ENCODE results near the gene FAM3A. TPM values are rescaled to one million over a fixed set of nuclear protein-coding genes. Genes with fewer than 3 reads are reported as not detected.

FAM3A gene, protein sequence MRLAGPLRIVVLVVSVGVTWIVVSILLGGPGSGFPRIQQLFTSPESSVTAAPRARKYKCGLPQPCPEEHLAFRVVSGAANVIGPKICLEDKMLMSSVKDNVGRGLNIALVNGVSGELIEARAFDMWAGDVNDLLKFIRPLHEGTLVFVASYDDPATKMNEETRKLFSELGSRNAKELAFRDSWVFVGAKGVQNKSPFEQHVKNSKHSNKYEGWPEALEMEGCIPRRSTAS
- total RNA-seq, result 29.7 and 31.0 TPM in 2 replicates

DNA sequence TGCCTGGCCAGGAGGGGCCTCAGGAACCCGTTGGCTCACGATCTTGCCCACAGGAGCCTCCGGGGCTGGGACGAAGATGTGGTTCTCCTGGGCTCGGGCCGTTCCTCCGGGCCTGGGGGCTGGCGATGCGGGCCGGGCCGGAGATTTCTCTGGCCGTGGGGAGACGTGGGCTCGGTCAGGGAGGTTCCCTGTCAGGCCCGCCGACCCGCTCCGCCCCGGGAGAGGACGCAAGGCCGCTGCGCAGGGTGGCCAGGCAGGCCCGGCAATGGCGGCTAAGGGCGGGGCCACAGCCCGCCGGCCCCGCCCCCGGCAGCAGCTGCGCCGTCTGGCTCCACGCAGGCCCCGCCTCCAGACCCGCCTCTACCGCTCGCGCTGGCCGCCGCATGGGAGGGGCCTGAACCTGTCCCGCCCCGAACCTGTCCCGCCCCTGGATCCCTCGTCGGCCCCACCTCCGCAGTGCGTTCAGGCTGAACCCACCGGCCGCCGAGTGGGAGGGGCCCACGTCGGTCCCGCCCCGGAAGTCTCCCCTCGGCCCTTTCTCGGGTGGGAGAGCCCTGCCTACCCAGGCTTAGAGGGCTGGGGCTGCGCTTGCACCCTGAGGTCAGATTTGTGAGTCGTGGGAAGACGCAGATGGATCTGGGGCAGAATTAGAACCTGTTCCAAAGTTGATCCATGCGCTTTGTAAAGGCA lies at the start of gene FAM3A:
Gene FAM3A, minus strand, starts transcription at position 267 of the 690 bp plus-strand sequence. CDS start 460 bp downstream, outside the sequence.

DNA sequence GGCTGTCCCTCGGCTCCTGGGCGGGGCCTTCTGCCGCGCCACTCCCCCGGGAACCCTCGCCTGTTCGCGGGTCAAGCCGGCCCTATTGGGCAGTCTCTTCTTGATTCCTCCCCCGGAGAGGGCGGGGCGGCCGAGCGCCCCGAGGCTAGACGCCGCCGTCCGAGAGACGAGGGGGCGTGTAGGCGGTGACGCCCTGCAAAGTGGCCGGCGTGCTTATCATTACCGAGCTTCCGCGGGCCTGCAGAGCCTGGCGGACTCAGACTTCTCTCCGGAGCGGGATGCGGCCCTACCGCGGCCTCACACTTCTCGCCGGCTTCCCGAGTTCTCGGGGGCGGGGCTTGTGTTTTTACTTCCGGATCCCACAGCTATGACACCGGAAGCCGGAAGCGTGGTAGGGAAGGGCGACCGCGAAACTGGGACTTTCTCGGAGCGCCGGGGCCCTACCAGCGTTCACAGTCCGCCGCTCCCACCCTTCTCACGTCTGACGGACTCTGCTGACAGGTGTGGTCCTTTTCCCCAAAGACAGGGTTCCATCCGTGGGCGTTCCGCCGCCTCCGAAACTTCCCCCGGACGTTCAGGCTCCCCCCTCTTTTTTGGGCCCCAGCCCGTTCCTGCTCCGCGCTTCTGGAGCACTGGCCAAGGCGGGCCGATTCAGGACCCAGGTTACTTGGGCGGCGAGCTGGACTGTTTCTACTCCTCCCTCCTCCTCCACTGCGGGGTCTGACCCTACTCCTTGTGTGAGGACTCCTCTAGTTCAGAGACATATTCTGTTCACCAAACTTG lies 31.4 kb upstream of the FAM3A start, which contains the start of gene IKBKG:
Gene IKBKG, plus strand, starts transcription at position 376 of the 783 bp plus-strand sequence. CDS start 4,383 bp downstream, outside the sequence.

DNA sequence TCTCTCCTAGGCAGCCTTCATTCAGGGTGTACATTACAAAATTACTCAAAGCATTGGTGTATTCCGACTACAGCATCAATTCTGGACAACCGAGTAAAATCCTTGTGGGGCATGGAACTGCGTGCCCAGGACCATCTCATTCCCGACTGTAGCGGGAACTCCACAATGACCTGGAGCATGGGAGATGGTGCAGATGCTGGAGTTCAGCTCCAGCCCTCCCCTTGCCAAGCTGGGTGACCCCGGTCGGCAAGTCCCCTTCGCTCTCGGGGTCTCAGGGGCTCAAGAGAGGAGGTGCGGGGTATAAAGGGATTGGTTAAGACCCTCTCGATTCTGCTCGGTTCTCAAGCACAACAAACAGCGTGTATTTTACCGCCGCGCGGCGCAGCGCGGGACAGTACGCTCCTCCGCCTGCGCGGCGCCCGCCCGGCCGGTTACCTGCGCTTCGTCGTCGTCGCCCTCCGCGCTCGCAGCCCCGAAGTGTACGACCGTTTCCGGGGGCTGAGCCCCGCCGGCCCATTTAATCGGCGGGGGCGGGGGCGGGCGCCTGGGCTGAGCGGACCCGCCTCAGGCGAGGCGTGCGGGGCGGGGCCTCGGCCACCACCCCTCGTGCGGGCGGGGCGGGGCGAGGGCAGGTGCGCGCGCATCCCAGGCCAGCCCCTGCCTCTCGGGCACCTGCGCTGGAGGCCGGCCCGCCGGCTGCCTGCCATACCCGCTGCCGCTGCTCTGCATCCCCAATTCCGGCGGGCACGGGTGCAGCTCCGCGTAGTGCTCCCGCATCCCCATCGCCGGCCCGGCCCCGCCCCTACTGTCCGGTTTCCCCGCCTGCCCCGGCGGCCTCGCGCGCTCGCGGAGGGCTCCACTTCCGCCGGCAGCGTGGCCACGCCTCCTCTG lies 30.6 kb upstream of the FAM3A start, which contains the start of gene G6PD:
Gene G6PD, minus strand, starts transcription at position 493 of the 891 bp plus-strand sequence. CDS start 691 bp downstream, outside the sequence.

DNA sequence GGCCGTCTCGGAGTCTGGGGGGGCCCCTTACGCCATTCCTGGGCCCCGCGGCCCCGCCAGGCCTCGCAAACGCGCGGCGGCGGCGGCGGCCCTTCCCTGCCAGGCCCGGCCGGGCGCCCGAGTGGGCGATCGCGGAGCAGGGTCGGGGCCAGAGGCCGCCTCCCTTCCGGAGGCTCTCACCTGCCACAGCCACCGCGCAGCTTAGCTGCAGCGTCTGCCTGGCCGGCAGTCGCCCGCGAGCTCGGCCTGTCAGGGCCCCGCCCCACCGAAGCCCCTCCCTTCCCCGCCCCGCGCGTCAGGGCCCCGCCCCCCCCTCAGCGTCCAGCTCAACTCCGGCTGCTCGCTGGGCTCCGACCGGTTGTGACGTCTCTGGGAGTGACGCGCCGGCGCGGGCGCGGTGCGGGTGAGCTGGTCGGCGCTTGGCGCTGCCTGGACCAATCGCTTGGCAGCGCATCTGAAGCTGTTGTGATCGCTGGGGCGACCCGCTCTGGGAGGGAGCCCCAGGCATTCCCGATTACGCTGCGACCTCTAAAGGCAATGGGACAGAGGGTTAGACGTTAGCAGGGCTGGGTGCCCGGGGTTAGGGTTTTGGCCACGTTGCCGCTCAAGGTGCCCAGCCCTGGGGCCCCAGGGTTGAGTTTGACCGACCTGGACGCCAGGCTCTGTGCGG lies 25.5 kb downstream of the FAM3A start, which contains the start of gene SLC10A3:
Gene SLC10A3, minus strand, starts transcription at position 216 of the 670 bp plus-strand sequence. CDS start 1,689 bp downstream, outside the sequence.

DNA sequence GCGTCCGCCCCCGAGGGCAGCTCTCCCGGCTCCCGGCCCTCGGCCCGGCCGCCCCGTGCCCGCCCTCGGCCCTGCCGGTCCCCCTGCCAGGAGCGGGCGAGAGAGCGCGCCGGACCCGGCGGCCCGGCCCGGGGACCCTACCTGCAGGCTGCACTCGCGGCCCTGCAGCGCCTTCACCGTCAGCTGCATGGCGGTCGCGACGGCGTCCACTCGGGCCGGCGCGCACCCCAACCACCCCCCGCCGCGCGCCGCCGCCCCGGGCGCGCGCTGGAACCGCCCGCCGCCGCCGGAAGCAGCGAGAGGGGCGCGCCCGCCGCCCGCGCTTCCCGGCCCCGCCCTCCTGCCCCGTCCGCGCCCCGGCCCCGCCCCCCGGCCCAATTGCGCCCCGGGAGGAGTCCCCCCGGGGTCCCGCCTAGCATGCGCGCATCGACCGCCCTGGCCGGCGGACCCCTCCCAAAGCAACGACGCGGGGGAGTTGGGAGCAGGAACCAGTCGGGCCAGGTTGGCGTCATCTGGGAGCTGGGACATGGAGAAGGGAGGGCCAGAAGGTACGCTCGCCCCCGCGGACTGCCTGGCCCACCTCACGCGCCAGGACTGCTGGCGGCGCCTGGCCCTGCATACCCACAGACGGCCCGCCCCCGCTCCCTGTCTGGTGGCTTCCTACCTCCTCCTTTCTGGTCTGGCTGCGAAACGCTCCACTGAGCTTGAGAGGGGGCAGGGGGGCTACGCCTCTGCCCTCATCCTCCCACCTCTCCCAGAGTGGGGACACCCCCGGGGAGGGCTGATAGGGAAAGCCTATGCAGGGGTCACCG lies 29.4 kb downstream of the FAM3A start, which contains the start of gene UBL4A:
Gene UBL4A, minus strand, starts transcription at position 220 of the 812 bp plus-strand sequence. Its CDS starts 31 bp downstream, at position 189.

DNA sequence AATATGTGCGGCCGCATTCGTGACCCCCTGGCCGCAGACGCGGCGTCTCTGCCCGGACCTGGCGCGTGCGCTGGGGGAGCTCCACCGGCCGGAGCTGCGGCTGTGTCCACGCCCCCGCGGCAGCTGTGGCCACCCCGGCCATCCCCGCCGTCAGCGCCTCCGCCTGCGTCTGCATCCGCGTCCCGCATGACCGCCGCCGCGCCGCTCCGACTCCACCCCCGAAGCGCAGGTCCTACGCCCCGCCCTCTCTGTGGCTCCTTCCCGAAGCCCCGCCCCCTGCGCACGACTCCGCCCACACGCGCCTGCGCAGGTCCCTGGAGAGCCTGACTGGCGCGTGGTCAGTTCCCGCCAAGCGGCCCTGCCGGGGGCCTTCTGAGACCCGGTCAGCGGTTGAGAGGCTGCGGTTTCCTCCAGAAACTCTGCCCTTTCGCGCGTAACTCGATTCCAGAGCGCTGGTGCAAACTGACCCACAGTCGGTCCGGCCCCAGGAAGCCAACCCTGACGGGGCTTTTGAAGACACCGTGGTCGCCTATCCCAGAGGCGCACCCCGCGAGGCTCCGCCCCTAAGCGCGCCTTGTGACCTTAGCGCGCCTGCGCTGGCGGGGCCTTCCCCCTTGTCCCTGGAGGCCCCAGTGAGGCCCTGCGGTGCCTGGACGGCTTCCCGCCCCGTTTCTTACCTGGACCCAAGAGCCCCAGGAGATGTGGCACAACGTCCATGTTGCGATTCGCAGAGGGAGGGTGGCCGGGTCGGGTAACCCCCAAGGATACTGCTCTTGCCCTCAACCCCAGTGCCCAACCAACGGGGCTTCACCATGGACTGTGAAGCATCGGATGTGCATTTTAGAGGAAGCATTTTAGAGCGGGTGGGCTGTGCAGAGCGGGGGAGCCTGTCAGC lies 37.1 kb downstream of the FAM3A start, which contains the start of gene LAGE3:
Gene LAGE3, minus strand, starts transcription at position 554 of the 895 bp plus-strand sequence. Its CDS starts 366 bp downstream, at position 188.

DNA sequence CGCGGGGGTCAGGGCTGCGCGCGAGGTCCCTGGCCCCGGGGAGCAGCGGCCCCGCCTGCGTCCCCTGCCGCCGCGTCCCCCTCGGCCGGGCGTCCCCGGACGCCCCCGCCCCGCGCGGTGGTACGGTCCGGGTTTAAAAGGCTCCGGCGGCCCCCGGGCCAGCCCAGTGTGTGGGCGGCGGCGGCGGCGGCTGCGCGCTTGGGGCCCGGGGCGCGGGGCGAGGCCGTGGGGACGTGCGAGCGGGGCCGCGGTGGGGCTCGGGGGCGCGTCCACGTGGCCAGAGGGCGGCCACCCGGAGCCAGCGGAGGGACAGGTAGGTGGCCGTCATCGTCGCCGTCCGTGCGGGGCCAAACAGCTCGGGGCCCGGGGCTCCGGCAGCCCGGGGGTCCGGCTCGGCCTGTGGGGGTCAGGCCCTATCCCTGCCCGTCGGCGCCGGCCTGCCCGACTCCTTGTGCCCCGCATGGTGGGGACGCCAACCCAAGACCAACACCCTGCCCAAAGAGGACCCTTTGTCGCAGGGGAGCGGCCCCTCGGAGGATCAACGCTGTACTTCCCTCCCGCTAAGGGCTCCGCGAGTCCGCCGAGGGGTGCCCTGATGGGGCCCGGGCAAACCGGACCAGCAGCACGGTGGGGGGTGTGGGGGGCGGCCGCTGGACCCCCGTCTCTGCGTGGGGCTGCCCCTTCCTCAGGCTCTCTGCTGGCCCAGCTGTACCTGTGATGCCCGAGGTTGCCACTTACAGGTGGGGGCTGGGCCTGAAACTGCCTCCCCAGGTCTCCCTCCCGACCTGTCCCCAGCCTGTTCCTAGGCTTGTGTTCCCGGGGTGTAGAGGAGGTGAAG lies 57.7 kb downstream of the FAM3A start, which contains the start of gene PLXNA3:
Gene PLXNA3, plus strand, starts transcription at position 166 of the 838 bp plus-strand sequence. CDS start 1,903 bp downstream, outside the sequence.

Other genes starting within 250 kb of the FAM3A start
- gene TEX28, start 221.1 kb downstream of the FAM3A start, total RNA-seq, result not detected in 2 replicates
- gene TKTL1, start 220.4 kb downstream of the FAM3A start, total RNA-seq, result not detected in 2 replicates
- gene FLNA, start 141.6 kb downstream of the FAM3A start, total RNA-seq, result 2,321 and 2,651 TPM in 2 replicates
- gene EMD, start 136.9 kb downstream of the FAM3A start, total RNA-seq, result 24.4 and 27.7 TPM in 2 replicates
- gene RPL10, start 117.9 kb downstream of the FAM3A start, total RNA-seq, result 2,053 and 2,384 TPM in 2 replicates
- 128 and 141 TPM in 2 replicates for gene DNASE1L1, start 107.0 kb downstream of the FAM3A start, total RNA-seq
- gene TAFAZZIN, start 104.7 kb downstream of the FAM3A start, total RNA-seq, result 13.3 and 16.0 TPM in 2 replicates
- 55.6 and 70.9 TPM in 2 replicates for gene ATP6AP1, start 87.6 kb downstream of the FAM3A start, total RNA-seq
- 90.6 and 111 TPM in 2 replicates for gene GDI1, start 79.1 kb downstream of the FAM3A start, total RNA-seq
- 107 and 133 TPM in 2 replicates for gene FAM50A, start 72.1 kb downstream of the FAM3A start, total RNA-seq
- gene PLXNA3, start 58.0 kb downstream of the FAM3A start, total RNA-seq, result 20.3 and 22.1 TPM in 2 replicates
- gene LAGE3, start 37.0 kb downstream of the FAM3A start, total RNA-seq, result 14.2 and 20.3 TPM in 2 replicates
- gene UBL4A, start 29.6 kb downstream of the FAM3A start, total RNA-seq, result 35.7 and 43.7 TPM in 2 replicates
- gene SLC10A3, start 25.6 kb downstream of the FAM3A start, total RNA-seq, result 15.9 and 16.5 TPM in 2 replicates
- 73.5 and 79.2 TPM in 2 replicates for gene G6PD, start 30.6 kb upstream of the FAM3A start, total RNA-seq
- gene IKBKG, start 31.4 kb upstream of the FAM3A start, total RNA-seq, result 13.6 and 13.8 TPM in 2 replicates
- gene CTAG1A, start 68.9 kb upstream of the FAM3A start, total RNA-seq, result not detected in 2 replicates
- not detected in 2 replicates for gene CTAG1B, start 103.0 kb upstream of the FAM3A start, total RNA-seq
- gene CTAG2, start 137.3 kb upstream of the FAM3A start, total RNA-seq, result not detected in 2 replicates
- 3.2 and 4.1 TPM in 2 replicates for gene GAB3, start 234.8 kb upstream of the FAM3A start, total RNA-seq
- gene DKC1, start 246.6 kb upstream of the FAM3A start, total RNA-seq, result 26.3 and 42.4 TPM in 2 replicates

Measured in aortic smooth muscle cell (primary cell).